KMS-11 (cell line): ENCODE results near the gene NEUROD2.

Experiments
- H2AFZ ChIP-seq: fragments of 200-600 bp; sonication (generic); 2 replicates; pipeline ENCODE4 v1.6.1; 2016; ENCODE audit warnings: antibody characterized with exemption, mixed run types, low read depth
- H3K27ac ChIP-seq: fragments of 200-600 bp; sonication (generic); 2 replicates; pipeline ENCODE4 v1.6.1; 2016; ENCODE audit warnings: mild to moderate bottlenecking, mixed run types
- H3K27me3 ChIP-seq: fragments of 200-600 bp; sonication (generic); 2 replicates; pipeline ENCODE4 v1.6.1; 2017; ENCODE audit warnings: mild to moderate bottlenecking, low read depth, mixed run types, moderate library complexity; ENCODE audit not compliant: insufficient read depth
- H3K36me3 ChIP-seq: fragments of 200-600 bp; sonication (generic); 2 replicates; pipeline ENCODE4 v1.6.1; 2017; ENCODE audit warnings: mild to moderate bottlenecking, mixed run types; ENCODE audit not compliant: insufficient read depth
- H3K4me1 ChIP-seq: fragments of 200-600 bp; sonication (generic); 2 replicates; pipeline ENCODE4 v1.6.1; 2016; ENCODE audit warnings: mild to moderate bottlenecking, low read depth, mixed run types; ENCODE audit not compliant: poor library complexity, severe bottlenecking
- H3K4me2 ChIP-seq: fragments of 200-600 bp; sonication (generic); 2 replicates; pipeline ENCODE4 v1.7.0; 2016; ENCODE audit warnings: mild to moderate bottlenecking, mixed run types
- H3K4me3 ChIP-seq: fragments of 200-600 bp; sonication (generic); IDR thresholded peaks from 2 replicates; pipeline ENCODE4 v1.6.1; 2017; ENCODE audit warnings: low read depth, low read length, mixed read lengths; ENCODE audit not compliant: insufficient read depth
- H3K79me2 ChIP-seq: fragments of 200-600 bp; sonication (generic); 2 replicates; pipeline ENCODE4 v1.6.1; 2016; ENCODE audit warnings: low read depth, mixed run types; ENCODE audit not compliant: insufficient read depth
- H3K9ac ChIP-seq: fragments of 200-600 bp; sonication (generic); 2 replicates; pipeline ENCODE4 v1.6.1; 2016; ENCODE audit warnings: mild to moderate bottlenecking, mixed run types
- H4K20me1 ChIP-seq: fragments of 200-600 bp; sonication (generic); 2 replicates; pipeline ENCODE4 v1.6.1; 2016; ENCODE audit warnings: mild to moderate bottlenecking, mixed run types; ENCODE audit not compliant: insufficient read depth
- CTCF ChIP-seq: fragments of 200-600 bp; sonication (generic); conservative IDR thresholded peaks from 2 replicates; pipeline ENCODE4 v1.6.1; 2017; ENCODE audit warnings: low read depth, mild to moderate bottlenecking, antibody characterized with exemption, low read length, moderate library complexity, mixed read lengths

Gene NEUROD2

GRCh38 chr17:39568702-39569101 is 39.0 kb downstream of the NEUROD2 start:
- Histone ChIP-seq H3K9ac (no peak overlapping the region), H3K4me2 (no peak overlapping the region), H3K4me1 (no peaks in the 10 kb centered on the region), H3K27me3 (no peaks in the 10 kb centered on the region), H2AFZ (no peak overlapping the region), H4K20me1 (no peaks in the 10 kb centered on the region), H3K79me2 (no peaks in the 10 kb centered on the region), H3K27ac (no peak overlapping the region), H3K4me3 (no peak overlapping the region), H3K36me3 (no peaks in the 10 kb centered on the region)
- no peak for TF ChIP-seq CTCF

- Histone ChIP-seq H3K4me2 (no peak overlapping the region), H3K79me2 (no peaks in the 10 kb centered on the region), H3K27ac (no peak overlapping the region)
Observed at GRCh38 chr17:39566094-39566850, 41.4 kb downstream of the NEUROD2 start.

GRCh38 chr17:39564211-39564848 is 43.4 kb downstream of the NEUROD2 start:
- Histone ChIP-seq H3K4me3 (no peak overlapping the region), H3K27ac (no peak overlapping the region), H2AFZ (no peak overlapping the region), H3K4me2 (no peak overlapping the region), H3K4me1 (no peaks in the 10 kb centered on the region), H3K9ac (no peak overlapping the region), H3K27me3 (no peaks in the 10 kb centered on the region), H3K79me2 (no peaks in the 10 kb centered on the region), H3K36me3 (no peaks in the 10 kb centered on the region), H4K20me1 (no peaks in the 10 kb centered on the region)
- no peak for TF ChIP-seq CTCF

More at GRCh38 chr17:39566094-39566850, 41.4 kb downstream of the NEUROD2 start:
- Histone ChIP-seq H3K9ac (no peak overlapping the region), H3K27me3 (no peaks in the 10 kb centered on the region), H4K20me1 (no peaks in the 10 kb centered on the region), H2AFZ (no peak overlapping the region), H3K36me3 (no peaks in the 10 kb centered on the region), H3K4me3 (no peak overlapping the region), H3K4me1 (no peaks in the 10 kb centered on the region)
- TF ChIP-seq CTCF, result no peak

- no peak overlapping the region for H3K9ac ChIP-seq
- no peak overlapping the region for H3K4me3 ChIP-seq
- no peaks in the 10 kb centered on the region for H3K27me3 ChIP-seq
- no peak for TF ChIP-seq CTCF
- H3K4me2 ChIP-seq, result no peak overlapping the region
- no peaks in the 10 kb centered on the region for H4K20me1 ChIP-seq
- no peaks in the 10 kb centered on the region for H3K79me2 ChIP-seq
- H3K36me3 ChIP-seq, result no peaks in the 10 kb centered on the region
- H3K4me1 ChIP-seq, result no peaks in the 10 kb centered on the region
- H2AFZ ChIP-seq, result no peak overlapping the region
- H3K27ac ChIP-seq, result no peak overlapping the region
Observed at GRCh38 chr17:39563476-39563875, 44.2 kb downstream of the NEUROD2 start.
